ENCODE measurements around the gene OR13G1. TPM values are rescaled to one million over a fixed set of nuclear protein-coding genes. Genes with fewer than 3 reads are reported as not detected.
"Not testable (repeated sequence)": the region's sequence is repeated elsewhere in the genome, so short reads cannot be mapped to it uniquely, and the experiment has no call there.

The OR13G1 gene
- not detected for total RNA-seq

- no peak for DNase-seq
Measured at GRCh38 chr1:247679639-247680038, at the start of gene OR13G1. TSS of gene OR13G1 (minus strand) at chr1:247679739. CDS start at chr1:247673041, 6,698 bp downstream.

DNA sequence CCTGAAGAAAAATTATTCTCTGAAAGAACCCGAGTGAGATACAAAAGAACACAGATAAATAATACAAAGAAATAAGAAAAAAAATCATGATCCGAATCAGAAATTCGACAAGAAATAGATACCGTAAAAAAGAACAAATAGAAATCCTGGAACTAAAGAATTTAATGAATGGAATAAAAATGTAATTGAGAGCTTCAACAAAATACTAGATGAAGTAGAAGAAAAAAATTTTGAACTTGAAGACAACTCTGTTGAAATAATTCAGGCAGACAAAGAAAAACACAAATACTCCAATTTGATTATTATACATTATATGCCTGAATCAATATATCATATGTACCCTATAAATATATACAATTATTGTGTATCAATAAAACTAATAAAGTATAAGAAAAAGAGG is 41.7 kb upstream of the OR13G1 start:
- DNase-seq: no peak

DNA sequence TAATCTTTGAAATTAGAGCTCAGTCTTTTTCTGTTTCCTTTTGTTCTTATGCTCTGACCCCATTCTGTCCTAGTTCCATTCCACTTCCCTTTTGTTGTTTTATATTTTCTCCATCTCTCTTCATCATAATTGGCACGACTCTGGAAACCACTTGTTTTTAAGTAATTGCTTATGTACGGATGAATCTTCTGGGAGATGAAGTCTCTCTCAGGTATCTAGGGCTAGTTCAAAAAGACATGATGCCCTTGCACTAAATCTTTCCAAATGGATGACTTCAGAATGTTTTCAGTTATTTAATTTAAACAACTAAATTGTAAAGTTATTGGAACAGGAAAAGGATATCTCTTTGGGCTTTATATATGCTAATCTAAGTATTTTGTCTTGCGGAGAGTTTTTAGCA is 37.0 kb upstream of the OR13G1 start, which contains the start of gene OR6F1:
TSS of gene OR6F1 (minus strand) at position 101 of the 400 bp plus-strand sequence. CDS start 3,891 bp downstream, outside the sequence.
- no peak for DNase-seq

DNA sequence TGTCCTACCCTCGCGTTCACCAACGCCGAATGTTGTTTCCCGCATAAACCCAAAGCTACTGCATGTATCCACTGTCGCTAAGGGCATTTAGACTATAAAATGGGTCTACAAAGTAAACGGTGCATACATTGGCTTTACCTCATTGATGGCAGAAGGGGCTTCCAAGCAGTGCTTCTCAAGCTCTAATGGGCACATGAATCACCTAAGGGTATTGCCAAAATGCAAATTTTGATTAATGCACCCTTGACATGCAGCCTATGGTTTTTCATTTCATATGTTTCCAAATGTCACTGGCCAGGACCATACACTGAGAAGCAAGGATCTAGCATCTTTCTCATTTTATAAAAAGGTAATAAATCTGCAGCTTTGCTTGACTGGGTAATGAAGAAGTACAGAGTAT is 34.2 kb upstream of the OR13G1 start:
- no peak for DNase-seq

DNA sequence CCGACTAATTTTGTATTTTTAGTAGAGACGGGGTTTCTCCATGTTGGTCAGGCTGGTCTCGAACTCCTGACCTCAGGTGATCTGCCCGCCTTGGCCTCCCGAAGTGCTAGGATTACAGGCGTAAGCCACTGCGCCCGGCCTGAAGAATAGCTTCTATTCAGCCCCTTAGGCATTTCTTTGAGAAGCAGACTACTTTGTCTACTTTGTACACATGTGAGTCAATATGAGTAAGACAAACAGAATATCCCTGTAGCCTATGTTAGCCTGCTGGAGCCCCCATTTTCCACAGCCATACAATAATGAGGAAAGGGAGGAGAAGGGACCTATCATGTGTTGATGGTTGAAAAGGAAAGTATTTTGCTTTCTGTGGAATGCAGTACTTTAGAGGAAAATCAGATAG is 31.1 kb upstream of the OR13G1 start:
- not testable (repeated sequence) for DNase-seq

DNA sequence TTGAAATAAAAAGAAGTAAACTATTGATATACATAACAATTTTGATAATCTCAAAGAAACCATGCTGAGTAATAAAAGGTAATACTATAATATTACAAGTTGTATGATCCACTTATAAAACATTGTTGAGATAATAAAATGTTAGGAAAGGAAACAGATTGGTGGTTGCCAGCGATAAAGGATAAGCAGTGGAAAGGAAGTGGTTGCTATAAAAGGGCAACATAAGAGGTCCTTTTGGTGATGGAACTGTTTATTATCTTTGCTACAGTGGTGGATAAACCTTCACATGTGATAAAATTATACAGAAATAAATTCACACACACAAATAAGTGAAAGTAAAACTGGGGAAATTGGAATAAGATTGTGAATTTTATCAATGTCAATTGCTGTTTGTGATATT is 21.8 kb upstream of the OR13G1 start:
- DNase-seq: no peak

- no peak for DNase-seq
Measured at GRCh38 chr1:247681288-247681897, 1.9 kb upstream of the OR13G1 start.

DNA sequence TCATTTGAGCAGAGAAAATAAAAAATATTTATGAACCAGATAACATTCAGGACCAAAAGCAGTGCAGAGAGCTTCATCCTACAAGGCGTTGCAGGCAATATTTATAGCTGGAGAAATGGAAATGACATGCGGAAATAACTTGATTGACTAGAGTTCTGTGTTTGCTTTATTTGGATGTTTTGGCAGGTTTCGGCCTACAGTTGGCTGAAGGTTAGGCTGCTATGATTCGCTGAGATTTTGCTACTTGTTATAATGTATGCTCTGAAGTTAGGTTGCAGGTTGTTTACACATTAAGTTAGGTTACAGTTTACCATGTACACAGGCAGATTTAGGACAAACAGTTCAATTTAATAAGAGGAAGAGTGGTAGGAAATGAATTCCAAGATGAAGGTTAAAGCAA is 632 bp upstream of the OR13G1 start:
- DNase-seq: no peak

DNA sequence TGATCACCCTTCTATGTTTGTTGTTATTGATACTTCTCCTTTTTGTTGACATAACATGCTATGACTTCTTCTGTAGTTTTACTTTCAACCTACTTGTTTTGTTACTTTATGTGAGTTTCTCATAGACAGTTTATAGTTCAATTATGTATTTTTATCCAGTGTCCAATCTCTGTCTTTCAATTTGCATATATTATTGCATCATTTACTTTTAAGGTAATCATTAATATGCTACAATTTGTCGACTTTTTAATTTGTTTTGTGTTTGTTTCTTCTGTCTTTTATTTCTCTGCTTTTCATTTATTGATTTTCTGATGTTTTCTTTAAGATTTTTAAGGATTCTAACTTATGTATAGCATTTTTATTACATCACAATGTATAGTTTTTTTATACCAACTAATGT is 10.3 kb downstream of the OR13G1 start:
- DNase-seq: no peak

DNA sequence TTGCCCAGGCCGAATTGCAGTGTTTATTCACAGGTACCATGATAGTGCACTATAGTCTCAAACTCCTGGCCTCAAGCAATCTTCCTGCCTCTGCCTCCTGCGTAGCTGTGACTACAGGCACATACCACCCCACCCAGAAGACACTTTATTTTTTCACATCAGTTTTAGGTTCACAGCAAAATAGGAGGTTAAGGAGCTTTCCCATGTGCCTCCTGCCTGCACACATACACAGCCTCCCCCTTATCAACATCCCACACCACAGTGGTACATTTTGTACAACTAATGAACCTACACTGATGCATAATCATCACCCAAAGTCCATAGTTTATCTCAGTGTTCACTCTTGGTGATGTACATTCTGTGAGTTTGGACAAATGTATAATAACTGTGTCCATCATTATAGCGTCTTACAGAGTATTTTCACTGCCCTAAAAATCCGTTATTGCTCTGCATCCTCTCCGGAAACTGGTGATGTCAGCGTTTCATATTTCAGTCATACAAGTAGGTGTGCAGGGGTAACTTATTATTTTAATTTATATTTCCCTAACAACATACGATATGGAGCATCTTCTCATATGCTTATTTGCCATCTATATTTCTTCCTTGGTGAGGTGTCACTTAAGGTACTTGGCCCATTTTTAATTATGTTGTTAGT is 23.2 kb downstream of the OR13G1 start:
- no peak for DNase-seq

GRCh38 chr1:247653040-247653439 is 26.5 kb downstream of the OR13G1 start:
- no peak for DNase-seq

- no peak for DNase-seq
Measured at GRCh38 chr1:247647864-247648263, 31.7 kb downstream of the OR13G1 start.

DNA sequence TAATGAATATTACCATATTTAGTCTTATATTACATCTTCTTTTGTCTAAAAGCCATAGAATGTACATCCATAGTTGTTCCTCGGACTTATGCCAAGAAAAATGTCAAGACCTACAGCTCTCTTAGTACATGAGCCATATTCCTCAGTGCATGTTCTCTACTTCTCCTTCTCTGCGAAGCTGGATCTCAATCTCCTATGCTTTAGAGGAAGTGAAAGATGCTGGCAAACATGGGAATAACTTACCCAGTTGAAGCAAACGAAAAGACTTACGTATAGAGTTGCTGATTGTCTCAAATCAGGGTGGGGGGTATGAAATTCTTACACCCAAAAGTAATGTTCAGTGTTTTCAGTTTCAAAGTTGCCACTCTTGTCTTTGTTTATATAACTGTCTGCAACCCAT is 32.7 kb downstream of the OR13G1 start:
- no peak for DNase-seq

DNA sequence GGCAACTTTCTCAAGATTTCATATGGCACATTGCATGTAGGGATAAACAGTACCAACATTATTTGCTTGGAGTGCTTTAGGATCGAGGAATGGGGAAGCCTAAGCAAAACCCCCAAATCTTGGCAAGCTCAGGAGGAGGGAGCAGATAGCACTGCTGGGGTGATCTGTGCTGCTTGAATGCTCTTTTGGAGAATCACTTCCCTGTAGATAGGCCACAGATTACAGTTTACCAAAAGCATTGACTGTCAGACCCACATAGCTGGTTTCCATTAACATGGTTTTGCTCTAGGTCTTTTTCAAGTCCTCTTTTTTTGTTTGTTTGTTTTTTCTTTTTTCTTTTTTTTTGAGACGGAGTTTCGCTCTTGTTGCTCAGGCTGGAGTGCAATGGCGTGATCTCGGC is 36.8 kb downstream of the OR13G1 start:
- DNase-seq: no peak

DNA sequence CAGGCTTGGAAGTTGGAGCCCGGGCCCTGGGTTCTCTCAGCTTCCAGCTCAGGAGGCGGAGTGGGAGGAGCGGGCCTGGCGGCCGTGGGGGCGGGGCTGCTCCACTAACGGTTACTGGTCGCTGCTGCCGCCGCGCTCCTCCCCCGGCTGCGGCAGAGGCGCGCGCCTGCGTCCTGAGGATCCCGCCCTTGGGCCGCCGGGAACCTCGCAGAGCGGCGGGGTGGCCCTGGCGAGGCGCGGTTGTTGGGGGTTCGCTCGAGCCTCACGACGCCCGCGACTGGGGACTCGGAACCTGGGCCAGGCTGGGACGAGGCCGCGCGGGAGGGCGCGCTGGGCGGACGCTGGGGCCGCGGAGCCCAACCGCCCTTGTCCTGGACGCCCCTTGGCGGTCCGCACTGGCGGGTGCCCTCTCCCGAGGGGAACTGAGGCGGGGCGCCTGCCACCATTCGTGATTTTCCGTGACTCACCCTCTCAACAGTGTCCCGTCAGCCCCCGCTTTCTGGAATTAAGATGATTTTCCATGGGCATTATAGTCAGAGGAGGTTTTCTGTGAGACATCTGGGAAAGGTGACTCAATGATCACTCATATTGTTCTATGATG is 40.1 kb downstream of the OR13G1 start:
- DNase-seq: peak; percentile 23

GRCh38 chr1:247638781-247639180 is 40.8 kb downstream of the OR13G1 start:
- no peak for DNase-seq

DNA sequence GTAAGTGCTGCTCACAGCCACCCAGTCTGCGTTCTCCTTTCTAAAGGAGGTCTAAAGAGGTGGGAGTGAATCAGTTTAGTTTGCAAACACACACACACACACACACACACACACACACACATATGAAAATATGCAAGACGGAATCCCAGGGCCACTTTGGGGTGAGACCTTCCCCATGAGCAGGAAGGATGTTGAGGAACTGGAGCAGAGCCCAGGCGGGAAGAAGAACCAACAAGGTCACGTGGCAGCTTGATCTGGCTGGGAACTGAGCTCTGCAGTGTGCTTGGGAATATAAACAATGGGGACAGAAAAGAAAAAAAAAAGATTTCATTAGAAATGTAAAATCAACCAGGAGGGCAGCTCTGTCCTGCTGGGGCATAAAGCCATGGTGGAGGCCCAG is 41.5 kb downstream of the OR13G1 start:
- DNase-seq: no peak

DNA sequence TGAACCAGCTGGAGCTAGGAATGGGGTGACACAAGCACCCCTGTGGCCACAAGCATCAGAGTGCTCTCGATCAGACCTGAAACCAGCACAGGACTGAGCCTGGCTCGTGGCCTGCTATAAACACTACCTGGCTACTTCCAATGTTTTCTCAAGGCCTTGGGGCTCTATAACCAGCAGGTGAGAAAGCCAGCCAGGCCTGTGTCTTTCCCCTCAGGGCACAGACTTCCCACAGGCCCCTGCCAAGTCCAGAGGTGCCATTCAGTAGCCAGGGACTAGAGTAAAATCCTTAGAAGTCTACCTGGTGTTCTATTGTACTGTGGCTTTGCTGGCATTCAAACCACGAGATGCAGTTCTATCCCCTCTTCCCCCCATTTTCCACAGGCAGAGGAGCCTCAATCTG is 51.6 kb downstream of the OR13G1 start:
- DNase-seq: no peak

Other genes with a start within 250 kb of the OR13G1 start
- not detected for gene OR2B11, start 221.6 kb downstream of the OR13G1 start, total RNA-seq
- gene OR2C3, start 143.3 kb downstream of the OR13G1 start, total RNA-seq: not detected
- gene GCSAML, start 130.6 kb downstream of the OR13G1 start, total RNA-seq: under 0.01 TPM
- not detected for gene OR2G2, start 91.4 kb downstream of the OR13G1 start, total RNA-seq
- gene OR2G3, start 74.2 kb downstream of the OR13G1 start, total RNA-seq: not detected
- gene OR6F1, start 36.9 kb upstream of the OR13G1 start, total RNA-seq: not detected
- not detected for gene OR14K1, start 58.9 kb upstream of the OR13G1 start, total RNA-seq
- not detected for gene OR14A2, start 68.4 kb upstream of the OR13G1 start, total RNA-seq
- not detected for gene OR1C1, start 80.8 kb upstream of the OR13G1 start, total RNA-seq
- not detected for gene OR14A16, start 144.4 kb upstream of the OR13G1 start, total RNA-seq
- gene OR11L1, start 162.2 kb upstream of the OR13G1 start, total RNA-seq: not detected
- gene TRIM58, start 177.4 kb upstream of the OR13G1 start, total RNA-seq: 3.1 TPM
- 1.6 TPM for gene OR2W3, start 215.8 kb upstream of the OR13G1 start, total RNA-seq
- gene OR2T8, start 240.5 kb upstream of the OR13G1 start, total RNA-seq: not detected
- gene OR2AJ1, start 245.2 kb upstream of the OR13G1 start, total RNA-seq: 0.16 TPM

All from occipital lobe (tissue), 2 donors.